Activated CD8-positive, alpha-beta memory T cell treated with anti-CD3 and anti-CD28 coated beads for 36 hours (primary cell): ENCODE measurements around the gene ETNK2. TPM values are rescaled to one million over a fixed set of nuclear protein-coding genes. Genes with fewer than 3 reads are reported as not detected.

Experiments
- CTCF ChIA-PET: fragments of 350-600 bp; sonication (Branson Sonifier 250); formaldehyde crosslinking; loops from one replicate; lab custom pipeline; 2021; ENCODE audit warnings: antibody characterized with exemption; lab: Charles Lee
- POLR2A ChIA-PET: fragments of 350-600 bp; sonication (Branson Sonifier 250); formaldehyde crosslinking; loops from one replicate; lab custom pipeline; 2021; ENCODE audit warnings: antibody characterized with exemption; lab: Charles Lee
- total RNA-seq, 2 experiments: library from RNA; stranded (reverse); gene quantifications; one replicate each; pipeline ENCODE4 v1.2.3, GENCODE V29; 2021

The ETNK2 gene
- total RNA-seq = 1 to 10 TPM in 1 of 2 experiments, under 1 TPM in 1; 0.96 to 1.1 TPM

- CTCF ChIA-PET = interaction anchor here (2.1 kb wide), 1 partner anchor 22 kb away, joined by 8 read pairs; no protein-coding TSS in a partner anchor
- POLR2A ChIA-PET = interaction anchor here (0.6 kb wide), 2 partner anchors 491 to 526 kb away, joined by 3 to 4 read pairs; no protein-coding TSS in a partner anchor
Observed at GRCh38 chr1:204151552-204152309, at the start of gene ETNK2. ETNK2 (minus strand) TSS chr1:204152044; CDS start chr1:204151852, 192 bp downstream.

- CTCF ChIA-PET = no interaction called here
- POLR2A ChIA-PET = no interaction called here
Observed at GRCh38 chr1:204201348-204202040, 49.6 kb upstream of the ETNK2 start.

GRCh38 chr1:204199579-204199978 is 47.7 kb upstream of the ETNK2 start:
- CTCF ChIA-PET = interaction anchor here (1.5 kb wide), 1 partner anchor 164 kb away, joined by 4 read pairs; no protein-coding TSS in a partner anchor
- POLR2A ChIA-PET = no interaction called here

GRCh38 chr1:204198348-204199340 is 46.8 kb upstream of the ETNK2 start:
- POLR2A ChIA-PET = no interaction called here
- CTCF ChIA-PET = interaction anchor here (1.2 to 1.5 kb wide), 2 partner anchors 8 to 165 kb away, joined by 4 to 5 read pairs; no protein-coding TSS in a partner anchor

- ChIA-PET CTCF (no interaction called here), POLR2A (no interaction called here)
Observed at GRCh38 chr1:204197068-204197467, 45.2 kb upstream of the ETNK2 start.

- CTCF ChIA-PET = no interaction called here
Observed at GRCh38 chr1:204196068-204196795, 44.4 kb upstream of the ETNK2 start, which contains the start of gene KISS1. KISS1 (minus strand) TSS chr1:204196491; CDS start chr1:204192876, 3,615 bp downstream.

GRCh38 chr1:204194771-204195170 is 42.9 kb upstream of the ETNK2 start:
- POLR2A ChIA-PET = no interaction called here
- CTCF ChIA-PET = no interaction called here

More at GRCh38 chr1:204196068-204196795, 44.4 kb upstream of the ETNK2 start, which contains the start of gene KISS1:
- POLR2A ChIA-PET = no interaction called here

GRCh38 chr1:204194080-204194479 is 42.2 kb upstream of the ETNK2 start:
- POLR2A ChIA-PET = no interaction called here
- CTCF ChIA-PET = no interaction called here

GRCh38 chr1:204192589-204193352 is 40.9 kb upstream of the ETNK2 start:
- POLR2A ChIA-PET = no interaction called here
- CTCF ChIA-PET = interaction anchor here (0.6 to 1.4 kb wide), 3 partner anchors 14 to 250 kb away, joined by 3 to 7 read pairs (median 3); no protein-coding TSS in a partner anchor

GRCh38 chr1:204192046-204192445 is 40.2 kb upstream of the ETNK2 start:
- POLR2A ChIA-PET = no interaction called here
- CTCF ChIA-PET = interaction anchor here (0.6 to 1.4 kb wide), 4 partner anchors 15 to 451 kb away, joined by 3 to 7 read pairs (median 3); no protein-coding TSS in a partner anchor

GRCh38 chr1:204191456-204191855 is 39.6 kb upstream of the ETNK2 start:
- POLR2A ChIA-PET = no interaction called here
- CTCF ChIA-PET = interaction anchor here (0.7 to 1.4 kb wide), 2 partner anchors 15 to 450 kb away, joined by 3 to 7 read pairs; no protein-coding TSS in a partner anchor

GRCh38 chr1:204190212-204191211 is 38.7 kb upstream of the ETNK2 start:
- POLR2A ChIA-PET = no interaction called here
- CTCF ChIA-PET = interaction anchor here (1.1 kb wide), 1 partner anchor 174 kb away, joined by 3 read pairs; no protein-coding TSS in a partner anchor

GRCh38 chr1:204188959-204189639 is 37.3 kb upstream of the ETNK2 start:
- POLR2A ChIA-PET = no interaction called here
- CTCF ChIA-PET = interaction anchor here (0.5 to 1.2 kb wide), 2 partner anchors 26 to 241 kb away, joined by 3 to 4 read pairs; no protein-coding TSS in a partner anchor

GRCh38 chr1:204186597-204186996 is 34.8 kb upstream of the ETNK2 start:
- ChIA-PET POLR2A (no interaction called here), CTCF (interaction anchor here (0.7 kb wide), 1 partner anchor 668 kb away, joined by 3 read pairs; no protein-coding TSS in a partner anchor)

GRCh38 chr1:204181116-204181515 is 29.3 kb upstream of the ETNK2 start:
- CTCF ChIA-PET = no interaction called here
- POLR2A ChIA-PET = no interaction called here
